ENCODE results near the gene NXT1.
"Not testable (repeated sequence)": the region's sequence is repeated elsewhere in the genome, so short reads cannot be mapped to it uniquely, and the experiment has no call there.

NXT1 gene

GRCh38 chr20:23347791-23348190 is 2.8 kb upstream of the NXT1 start:
- no peak overlapping the region for H3K4me3 ChIP-seq (ENCODE audit: low read length)
- TF ChIP-seq CTCF (conservative IDR thresholded peaks at IDR 0.05; ENCODE audit: low read depth, low read length): no peak
- DNase-seq (ENCODE audit: low read depth): no peak

- H3K4me3 ChIP-seq (ENCODE audit: low read length): not testable (repeated sequence)
These were observed 2.1 kb upstream of the NXT1 start for GRCh38 chr20:23348510-23348909.

GRCh38 chr20:23349338-23350195 is 1.0 kb upstream of the NXT1 start:
- peak overlapping the region; percentile 85 for H3K4me3 ChIP-seq (ENCODE audit: low read length)
- no peak for DNase-seq (ENCODE audit: low read depth)
- TF ChIP-seq CTCF (conservative IDR thresholded peaks at IDR 0.05; ENCODE audit: low read depth, low read length): peak; percentile 47

More at GRCh38 chr20:23348510-23348909, 2.1 kb upstream of the NXT1 start:
- DNase-seq (ENCODE audit: low read depth): not testable (repeated sequence)

GRCh38 chr20:23350904-23351838 is 580 bp downstream of the NXT1 start:
- TF ChIP-seq CTCF (conservative IDR thresholded peaks at IDR 0.05; ENCODE audit: low read depth, low read length): no peak
- DNase-seq (ENCODE audit: low read depth): no peak
- peak overlapping the region; percentile 85 for H3K4me3 ChIP-seq (ENCODE audit: low read length)

- no peak for DNase-seq (ENCODE audit: low read depth)
- TF ChIP-seq CTCF (conservative IDR thresholded peaks at IDR 0.05; ENCODE audit: low read depth, low read length): no peak
- H3K4me3 ChIP-seq (ENCODE audit: low read length): no peak overlapping the region
These were observed 5.6 kb downstream of the NXT1 start for GRCh38 chr20:23356203-23356602.

- TF ChIP-seq CTCF (conservative IDR thresholded peaks at IDR 0.05; ENCODE audit: low read depth, low read length): no peak
- peak overlapping the region; percentile 82 for H3K4me3 ChIP-seq (ENCODE audit: low read length)
- DNase-seq (ENCODE audit: low read depth): peak; percentile 97
These were observed 7.4 kb downstream of the NXT1 start for GRCh38 chr20:23357767-23358562.

GRCh38 chr20:23358563-23358906 is 7.9 kb downstream of the NXT1 start:
- no peak for DNase-seq (ENCODE audit: low read depth)

More at GRCh38 chr20:23358563-23358906, 7.9 kb downstream of the NXT1 start:
- peak overlapping the region; percentile 32 for H3K4me3 ChIP-seq (ENCODE audit: low read length)
- no peak for TF ChIP-seq CTCF (conservative IDR thresholded peaks at IDR 0.05; ENCODE audit: low read depth, low read length)
